ENCODE measurements around the gene DNAH11.
"Not testable (repeated sequence)": the region's sequence is repeated elsewhere in the genome, so short reads cannot be mapped to it uniquely, and the experiment has no call there.

DNAH11 gene

GRCh38 chr7:21542891-21543527 is at the start of gene DNAH11:
Gene DNAH11 (plus strand): TSS chr7:21543039. CDS start chr7:21543246, 207 bp downstream.
- no peak for DNase-seq

GRCh38 chr7:21495731-21496130 is 47.1 kb upstream of the DNAH11 start:
- no peak for DNase-seq

- no peak for DNase-seq
These were observed 45.8 kb upstream of the DNAH11 start for GRCh38 chr7:21497072-21497471.

GRCh38 chr7:21500117-21500832 is 42.6 kb upstream of the DNAH11 start:
- DNase-seq: no peak

- DNase-seq: no peak
These were observed 38.8 kb upstream of the DNAH11 start for GRCh38 chr7:21504021-21504420.

GRCh38 chr7:21507627-21508343 is 35.1 kb upstream of the DNAH11 start:
- DNase-seq: no peak

- DNase-seq: no peak
These were observed 34.3 kb upstream of the DNAH11 start for GRCh38 chr7:21508538-21508937.

- DNase-seq: no peak
These were observed 28.8 kb upstream of the DNAH11 start for GRCh38 chr7:21514062-21514461.

GRCh38 chr7:21524680-21525079 is 18.2 kb upstream of the DNAH11 start:
- DNase-seq: no peak

- no peak for DNase-seq
These were observed 16.8 kb upstream of the DNAH11 start for GRCh38 chr7:21526007-21526406.

GRCh38 chr7:21526448-21526847 is 16.4 kb upstream of the DNAH11 start:
- DNase-seq: no peak

- not testable (repeated sequence) for DNase-seq
These were observed 10.4 kb upstream of the DNAH11 start for GRCh38 chr7:21532485-21532884.

GRCh38 chr7:21533646-21534045 is 9.2 kb upstream of the DNAH11 start:
- DNase-seq: not testable (repeated sequence)

GRCh38 chr7:21536445-21537118 is 6.3 kb upstream of the DNAH11 start:
- not testable (repeated sequence) for DNase-seq

GRCh38 chr7:21538936-21539495 is 3.8 kb upstream of the DNAH11 start:
- no peak for DNase-seq

GRCh38 chr7:21543528-21544302 is 876 bp downstream of the DNAH11 start:
- no peak for DNase-seq

- DNase-seq: no peak
These were observed 1.4 kb downstream of the DNAH11 start for GRCh38 chr7:21544303-21544656.

GRCh38 chr7:21544715-21545114 is 1.9 kb downstream of the DNAH11 start:
- DNase-seq: no peak

- DNase-seq: no peak
These were observed 4.7 kb downstream of the DNAH11 start for GRCh38 chr7:21547501-21547900.

- DNase-seq: no peak
These were observed 5.7 kb downstream of the DNAH11 start for GRCh38 chr7:21548491-21548890.

GRCh38 chr7:21550076-21550475 is 7.2 kb downstream of the DNAH11 start:
- no peak for DNase-seq

- DNase-seq: no peak
These were observed 8.1 kb downstream of the DNAH11 start for GRCh38 chr7:21550821-21551531.
